Omental fat pad (tissue), 4 donors: Measurements from ENCODE around the gene RMND5A. TPM values are rescaled to one million over a fixed set of nuclear protein-coding genes. Genes with fewer than 3 reads are reported as not detected.

Experiments used
- ATAC-seq: fragments of 150-250 bp; one replicate; pipeline ENCODE4 v1.9.1; 2016; ENCODE audit warnings: mild to moderate bottlenecking, moderate library complexity; ENCODE audit not compliant: low FRiP score
- DNase-seq: peaks from one replicate; pipeline ENCODE4 v3.0.0-alpha.2; 2019; ENCODE audit warnings: low spot score
- total RNA-seq, 4 donors: library from RNA; depleted of rRNA; stranded (reverse); fragments of >200 nt; gene quantifications; one replicate each; pipeline ENCODE4 v1.1.0, GENCODE V29; 2016
- TF ChIP-seq, protein P1 (sequence below), 3 donors: fragments of 450-650 bp; IDR thresholded peaks; one replicate each; pipeline ENCODE4 v1.5.1; 2016 to 2017; ENCODE audit warnings: antibody characterized with exemption in 3 of 3, mild to moderate bottlenecking in 3 of 3, moderate library complexity in 2 of 3

RMND5A gene
- total RNA-seq, 4 donors from 2014 or later: 30.6 to 55.6 (median 46.3) TPM

DNA sequence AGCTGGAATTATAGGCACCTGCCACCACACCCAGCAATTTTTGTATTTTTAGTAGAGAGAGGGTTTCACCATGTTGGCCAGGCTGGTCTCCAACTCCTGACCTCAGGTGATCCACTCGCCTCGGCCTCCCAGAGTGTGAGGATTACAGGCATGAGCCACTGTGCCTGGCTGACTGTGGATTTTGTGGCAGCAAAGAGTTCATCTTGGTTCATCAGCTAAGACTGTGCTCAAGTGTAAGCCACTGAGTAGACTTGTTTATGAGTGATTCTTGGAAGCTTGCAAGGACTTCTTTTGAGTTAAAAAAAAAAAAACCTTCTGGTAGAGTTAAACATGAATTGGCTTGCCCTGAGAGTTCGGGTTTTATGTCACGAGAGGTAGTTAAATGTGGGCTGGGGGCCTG lies 106.9 kb downstream of the RMND5A start:
- no peak for ATAC-seq
- TF ChIP-seq, protein P1, sequence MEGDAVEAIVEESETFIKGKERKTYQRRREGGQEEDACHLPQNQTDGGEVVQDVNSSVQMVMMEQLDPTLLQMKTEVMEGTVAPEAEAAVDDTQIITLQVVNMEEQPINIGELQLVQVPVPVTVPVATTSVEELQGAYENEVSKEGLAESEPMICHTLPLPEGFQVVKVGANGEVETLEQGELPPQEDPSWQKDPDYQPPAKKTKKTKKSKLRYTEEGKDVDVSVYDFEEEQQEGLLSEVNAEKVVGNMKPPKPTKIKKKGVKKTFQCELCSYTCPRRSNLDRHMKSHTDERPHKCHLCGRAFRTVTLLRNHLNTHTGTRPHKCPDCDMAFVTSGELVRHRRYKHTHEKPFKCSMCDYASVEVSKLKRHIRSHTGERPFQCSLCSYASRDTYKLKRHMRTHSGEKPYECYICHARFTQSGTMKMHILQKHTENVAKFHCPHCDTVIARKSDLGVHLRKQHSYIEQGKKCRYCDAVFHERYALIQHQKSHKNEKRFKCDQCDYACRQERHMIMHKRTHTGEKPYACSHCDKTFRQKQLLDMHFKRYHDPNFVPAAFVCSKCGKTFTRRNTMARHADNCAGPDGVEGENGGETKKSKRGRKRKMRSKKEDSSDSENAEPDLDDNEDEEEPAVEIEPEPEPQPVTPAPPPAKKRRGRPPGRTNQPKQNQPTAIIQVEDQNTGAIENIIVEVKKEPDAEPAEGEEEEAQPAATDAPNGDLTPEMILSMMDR (IDR thresholded peaks at IDR 0.05): no peak
- no peak for DNase-seq

Other genes with a start within 250 kb of the RMND5A start
- 100 to 1,000 TPM in 2 of 4 donors, 10 to 100 TPM in 2; 80.2 to 146 (median 111) TPM for gene CHMP3, start 156.8 kb upstream of the RMND5A start, total RNA-seq
- gene RNF103, start 96.4 kb upstream of the RMND5A start, total RNA-seq: 10 to 100 TPM; 22.7 to 41.0 (median 28.2) TPM
- gene CD8A, start 70.6 kb downstream of the RMND5A start, total RNA-seq: 1 to 10 TPM; 1.4 to 6.6 (median 2.4) TPM
- 1 to 10 TPM; 1.8 to 7.3 (median 2.8) TPM for gene CD8B, start 141.6 kb downstream of the RMND5A start, total RNA-seq
- gene RGPD1, start 221.8 kb downstream of the RMND5A start, total RNA-seq: 1 to 10 TPM in 3 of 4 donors, under 1 TPM in 1; 0.47 to 3.8 (median 2.0) TPM